NCI-H187 (cell line): ENCODE results near the gene KIAA1958.

ENCODE experiments used
- DNase-seq, 2 experiments: peaks; one replicate each; lab custom pipeline; 2025; lab: John Stamatoyannopoulos, UW

KIAA1958 gene

DNA sequence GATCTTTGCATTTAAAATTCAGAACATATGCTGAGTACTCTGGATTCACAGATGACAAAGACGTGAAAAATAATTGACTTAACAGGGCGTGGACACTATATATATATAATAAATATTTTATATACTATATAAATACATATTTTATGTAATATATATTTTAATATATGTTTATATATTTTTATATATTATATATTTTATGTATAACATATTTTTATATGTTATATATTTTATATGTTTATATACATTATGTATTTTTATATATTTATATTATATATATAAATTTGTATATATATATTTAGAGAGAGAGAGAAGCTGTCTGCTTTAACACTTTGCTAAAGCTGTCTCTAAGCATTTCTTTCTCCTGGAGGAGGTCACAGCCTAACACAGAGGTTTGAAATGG is 118.2 kb downstream of the KIAA1958 start:
- no peak for DNase-seq

DNA sequence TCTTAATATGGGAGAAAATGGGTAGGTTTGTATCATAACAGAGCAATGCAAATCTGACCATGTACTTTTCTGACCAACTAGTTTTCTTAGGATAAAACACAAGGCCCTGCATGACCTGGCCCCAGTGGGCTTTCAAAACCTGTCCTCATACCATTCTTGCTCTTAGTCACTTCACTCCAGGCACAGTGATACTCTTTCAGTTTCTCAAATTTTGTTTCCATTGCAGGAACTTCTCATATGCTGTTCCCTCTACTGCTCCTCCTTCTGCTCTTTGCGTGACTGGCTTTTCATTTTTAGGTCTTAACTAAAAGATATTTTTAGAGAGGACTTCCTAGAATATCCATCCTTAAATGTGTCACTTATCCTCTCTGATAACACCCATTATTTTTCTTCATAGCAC is 118.9 kb downstream of the KIAA1958 start:
- no peak for DNase-seq

DNA sequence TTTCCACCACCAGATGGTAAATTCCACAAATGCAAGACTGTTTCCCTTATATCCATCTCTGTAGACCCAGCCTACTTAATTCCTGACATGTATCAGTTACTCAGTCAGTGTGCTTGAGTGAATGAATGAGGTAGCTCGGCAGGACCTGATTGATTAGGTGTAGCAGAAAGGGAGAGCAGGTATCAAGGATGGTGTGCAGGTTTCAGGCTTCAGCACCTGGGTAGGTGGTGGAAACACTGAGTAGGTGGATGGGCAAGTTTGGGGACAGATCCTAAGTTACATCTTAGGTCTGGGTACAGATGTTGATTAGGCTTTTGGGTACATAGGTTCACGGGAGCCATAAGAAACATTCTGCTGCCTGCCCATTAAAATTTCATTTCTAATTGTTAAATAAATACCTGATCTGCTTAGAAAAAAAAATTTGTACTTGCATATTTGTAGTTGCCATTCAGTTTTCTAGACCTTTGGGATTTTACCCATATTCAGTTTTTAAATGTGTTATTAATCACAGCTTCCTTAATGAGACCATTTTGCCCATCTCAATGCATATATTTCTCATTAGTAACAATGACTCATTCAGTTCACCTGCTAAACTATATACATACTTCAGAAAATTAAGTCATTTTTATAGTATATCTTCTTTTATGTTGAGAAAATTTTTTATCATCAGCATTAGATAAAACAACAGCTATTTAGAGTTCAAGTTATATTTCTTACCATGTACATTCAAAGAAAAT is 119.5 kb downstream of the KIAA1958 start:
- DNase-seq: no peak

DNA sequence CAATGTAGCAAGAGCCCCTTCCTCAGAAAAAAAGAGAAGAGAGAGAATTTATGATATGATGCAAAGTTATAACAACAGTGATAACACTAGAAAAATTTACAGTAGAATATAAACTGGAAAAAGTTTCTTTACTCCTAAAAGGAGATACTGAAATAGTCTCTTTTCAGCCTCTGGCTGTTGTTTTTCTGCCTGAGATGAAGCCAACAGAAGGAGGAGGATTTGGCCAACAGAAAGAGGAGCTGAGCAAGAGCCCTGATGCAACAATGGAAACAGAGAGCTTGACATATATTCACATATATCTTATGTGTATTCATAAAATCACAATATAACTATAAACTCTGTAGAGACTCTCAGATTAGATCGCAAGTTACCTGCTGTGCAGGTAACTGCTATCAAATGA is 122.2 kb downstream of the KIAA1958 start:
- no peak for DNase-seq

DNA sequence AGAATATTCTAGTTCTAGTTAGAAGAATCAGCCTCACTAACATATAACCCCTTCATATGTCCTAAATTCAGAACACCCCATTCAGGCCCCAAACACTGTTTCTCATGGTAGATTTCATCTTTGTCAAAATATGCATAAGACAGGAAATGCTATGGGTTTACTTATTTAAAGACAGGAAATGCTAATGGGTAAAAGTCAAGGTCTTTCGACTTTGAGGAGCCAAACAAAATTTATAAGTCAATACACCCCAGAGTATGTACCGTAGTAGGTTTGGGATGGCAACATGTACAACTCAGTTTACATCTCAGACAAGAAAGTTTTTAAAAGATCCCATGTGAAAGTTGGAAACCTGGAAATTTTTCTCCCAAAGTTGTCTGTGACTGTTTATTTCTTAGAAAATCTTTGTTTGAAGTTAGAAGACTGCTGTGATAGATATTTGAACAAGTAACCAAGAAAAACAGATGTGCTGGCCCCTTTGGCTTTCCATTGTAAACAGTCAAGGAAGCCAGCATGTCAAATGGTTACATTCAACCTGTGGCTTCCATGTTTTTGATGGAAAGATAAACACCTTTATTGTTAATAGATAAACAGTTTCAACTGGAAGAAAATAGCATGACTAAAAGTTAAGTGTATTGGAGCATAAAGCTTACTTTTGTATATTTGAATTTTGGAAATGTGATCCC is 129.1 kb downstream of the KIAA1958 start:
- DNase-seq: no peak

DNA sequence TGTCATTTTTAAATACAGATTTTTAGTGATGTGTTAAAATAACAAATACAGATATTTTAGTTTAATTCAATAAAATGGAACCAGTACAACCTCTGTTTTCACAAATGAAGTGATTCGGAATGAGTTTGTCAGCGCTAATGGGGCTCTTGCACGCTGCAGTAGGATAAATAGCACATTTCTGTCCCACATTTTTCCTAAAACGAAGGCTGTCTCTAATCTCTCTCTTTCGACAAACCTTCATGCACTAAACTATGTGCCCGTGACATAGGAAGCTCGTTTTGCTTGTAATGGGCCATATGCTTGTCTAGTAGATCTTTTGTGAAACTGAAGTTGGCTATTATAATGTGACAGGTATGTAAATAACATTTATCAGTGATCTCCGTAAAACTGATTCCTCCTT is 130.7 kb downstream of the KIAA1958 start:
- DNase-seq: no peak

DNA sequence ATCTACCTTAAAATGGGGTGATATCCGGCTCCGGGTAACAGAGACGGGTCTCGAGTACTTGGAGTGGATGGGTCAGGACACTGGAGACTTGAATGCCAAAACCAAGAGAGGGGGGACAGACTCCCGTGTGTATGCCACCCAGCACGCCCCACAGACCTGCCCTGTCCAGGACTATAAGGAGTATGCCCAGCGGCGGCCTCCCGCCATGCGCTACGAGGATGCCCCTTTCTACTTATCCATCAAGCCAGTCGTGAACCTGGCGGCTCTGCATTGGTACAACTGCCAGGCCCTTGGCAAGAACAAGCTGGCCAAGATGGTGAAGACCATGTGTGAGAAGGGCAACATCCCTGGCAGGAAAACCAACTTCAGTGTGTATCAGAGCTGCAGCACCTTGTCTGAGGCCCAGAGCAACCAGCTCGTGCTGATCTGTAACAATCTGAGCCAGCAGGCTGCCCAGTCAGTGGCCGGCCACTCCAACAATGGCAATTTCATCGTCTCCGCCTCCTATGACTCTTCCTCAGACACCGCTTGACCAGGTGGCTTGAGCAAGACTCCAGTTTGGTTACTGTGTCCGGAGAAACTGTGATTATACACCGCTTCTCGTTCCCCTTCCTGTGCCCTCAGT is 131.9 kb downstream of the KIAA1958 start:
- DNase-seq: no peak

DNA sequence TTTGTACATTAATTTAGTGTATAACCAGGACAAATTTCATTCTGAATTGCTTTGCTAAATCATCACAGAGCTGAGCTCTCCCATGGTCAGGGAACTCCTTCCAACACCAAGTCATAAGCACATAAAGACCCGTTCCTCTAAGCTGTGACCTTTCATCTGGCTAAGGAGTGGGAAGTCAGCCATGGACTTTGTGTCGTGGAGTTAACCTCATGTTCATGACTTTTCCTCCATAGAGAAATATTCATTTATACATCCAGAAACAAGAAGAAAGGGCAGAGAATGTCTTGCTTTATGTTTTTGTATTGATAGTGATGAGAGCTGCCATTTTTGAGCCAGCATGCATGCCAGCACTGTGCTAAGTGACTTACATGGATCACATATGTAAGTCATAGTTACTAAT is 133.8 kb downstream of the KIAA1958 start:
- DNase-seq: no peak

DNA sequence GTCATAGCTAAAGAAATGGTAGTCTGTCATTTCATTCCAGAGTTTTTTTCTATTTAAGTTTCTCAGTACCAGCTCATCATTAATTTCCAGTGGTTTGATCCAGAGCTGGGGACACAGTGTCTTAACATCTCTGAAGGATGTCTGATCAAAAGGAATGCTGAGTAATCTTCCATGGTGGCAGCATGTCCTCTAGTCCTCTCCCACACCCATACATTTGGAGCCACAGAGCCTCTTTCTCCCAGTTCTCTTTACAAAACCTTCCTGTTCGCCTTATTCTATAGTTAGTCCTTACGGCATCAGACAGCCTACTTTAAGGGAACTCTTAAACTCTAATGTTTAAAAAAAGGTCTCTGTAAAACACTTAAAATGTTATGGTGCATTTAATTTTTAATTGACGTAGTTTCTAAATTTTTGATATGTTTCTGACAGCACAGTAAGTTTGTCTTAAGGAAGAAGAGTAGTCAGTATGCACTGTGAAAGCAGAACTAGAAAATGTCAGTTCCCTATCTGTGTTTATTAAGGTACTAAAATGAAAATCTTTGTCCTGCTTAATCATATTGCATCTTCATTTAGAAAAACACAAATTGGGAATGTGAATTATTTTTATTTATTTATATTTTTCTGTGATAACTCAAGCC is 134.5 kb downstream of the KIAA1958 start:
- DNase-seq: no peak

DNA sequence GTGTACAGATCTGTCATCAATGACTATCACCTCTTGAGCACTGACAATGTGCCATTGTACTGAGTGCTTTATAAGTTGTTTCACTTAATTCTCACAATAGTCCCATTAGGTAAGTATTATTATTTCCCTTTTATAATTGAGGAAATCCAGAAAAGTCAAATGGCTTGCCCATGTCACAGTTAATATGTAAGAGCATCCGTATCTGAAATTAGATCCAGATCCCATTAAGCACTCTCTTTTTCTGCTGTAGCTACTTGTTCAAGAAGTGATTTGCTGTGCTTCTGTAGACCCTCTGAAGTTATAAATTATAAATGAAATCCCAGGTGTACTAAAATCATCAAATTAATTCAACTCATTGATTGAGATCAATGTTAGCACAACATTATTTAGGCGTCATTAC is 136.6 kb downstream of the KIAA1958 start:
- DNase-seq: no peak

DNA sequence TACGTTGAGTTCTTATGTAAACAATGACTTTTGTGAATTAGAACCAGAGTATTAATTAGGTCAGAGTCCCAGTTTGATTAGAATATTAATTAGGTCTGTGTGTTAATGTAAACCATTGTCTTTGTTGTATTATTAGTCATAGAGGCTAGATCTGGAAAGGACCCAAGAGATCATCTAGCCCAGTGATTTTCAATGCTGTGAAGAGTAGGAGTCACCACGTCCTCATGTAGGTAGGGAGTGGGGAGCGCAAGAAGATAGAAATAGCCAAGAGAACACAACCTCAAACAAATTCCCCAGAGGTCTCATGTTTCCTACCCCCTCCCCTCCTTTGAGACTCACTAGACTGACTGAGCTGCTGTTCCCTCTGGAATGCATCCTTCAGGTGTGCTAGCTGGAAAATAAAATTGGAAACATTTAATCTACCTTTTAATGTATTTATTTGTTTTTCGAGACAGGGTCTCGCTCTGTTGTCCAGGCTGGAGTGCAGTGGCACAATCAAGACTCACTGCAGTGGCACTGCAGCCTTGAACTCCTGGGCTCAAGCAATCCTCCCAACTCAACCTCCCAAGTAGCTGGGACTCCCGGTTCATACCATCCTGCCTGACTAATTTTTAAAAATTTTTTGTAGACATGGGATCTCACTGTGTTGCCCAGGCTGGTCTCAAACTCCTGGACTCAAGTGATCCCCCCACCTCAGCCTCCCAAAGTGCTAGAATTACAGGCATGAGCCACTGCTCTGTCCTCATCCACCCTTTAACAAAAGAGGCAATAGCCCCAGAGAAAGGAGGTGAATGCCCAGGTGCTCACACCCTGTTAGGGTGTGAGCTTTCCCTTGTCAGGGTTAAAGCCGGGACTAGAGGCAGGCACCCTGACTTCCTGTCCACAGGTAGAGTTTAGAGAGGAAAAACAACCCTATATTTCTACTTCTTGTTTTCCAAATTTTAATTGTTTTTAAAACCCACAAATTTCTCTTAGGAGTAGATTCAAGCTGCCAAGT is 138.4 kb downstream of the KIAA1958 start:
- DNase-seq: no peak

DNA sequence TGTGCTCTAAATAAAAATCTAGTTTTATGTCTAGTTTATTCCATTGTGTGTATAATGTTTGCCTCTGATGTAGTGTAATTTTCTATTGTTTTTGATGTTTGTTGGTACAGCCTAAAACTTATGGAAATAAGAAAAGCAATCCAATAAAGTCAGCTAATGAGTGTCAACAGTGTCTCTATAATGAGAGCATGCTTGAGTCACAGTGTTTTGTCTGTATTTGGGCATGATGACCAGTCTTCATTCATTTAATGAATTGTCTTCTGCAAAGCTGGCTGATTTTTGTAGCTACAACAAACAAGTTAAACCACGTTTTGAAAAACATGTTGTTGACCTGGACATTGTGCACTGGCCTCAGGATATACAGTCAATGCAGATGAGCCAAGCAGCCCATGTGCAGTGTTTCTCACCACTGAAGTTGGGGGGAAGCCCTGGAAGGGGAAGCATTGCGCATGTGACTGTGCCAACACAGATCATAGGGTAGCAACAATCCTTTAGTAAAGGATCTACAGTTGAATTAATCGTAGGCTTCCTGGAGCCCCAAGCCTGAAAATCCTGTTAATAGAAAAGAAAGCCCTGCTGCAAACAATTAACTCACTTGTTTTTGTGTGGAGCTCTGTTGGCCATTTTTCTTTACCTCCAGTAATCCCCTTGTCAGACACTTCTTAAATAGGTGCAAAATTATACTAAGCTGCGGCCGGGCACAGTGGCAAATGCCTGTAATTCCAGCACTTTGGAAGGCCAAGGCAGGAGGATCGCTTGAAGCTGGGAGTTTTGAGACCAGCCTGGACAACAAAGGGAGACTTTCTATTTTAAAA is 143.3 kb downstream of the KIAA1958 start:
- DNase-seq: no peak

DNA sequence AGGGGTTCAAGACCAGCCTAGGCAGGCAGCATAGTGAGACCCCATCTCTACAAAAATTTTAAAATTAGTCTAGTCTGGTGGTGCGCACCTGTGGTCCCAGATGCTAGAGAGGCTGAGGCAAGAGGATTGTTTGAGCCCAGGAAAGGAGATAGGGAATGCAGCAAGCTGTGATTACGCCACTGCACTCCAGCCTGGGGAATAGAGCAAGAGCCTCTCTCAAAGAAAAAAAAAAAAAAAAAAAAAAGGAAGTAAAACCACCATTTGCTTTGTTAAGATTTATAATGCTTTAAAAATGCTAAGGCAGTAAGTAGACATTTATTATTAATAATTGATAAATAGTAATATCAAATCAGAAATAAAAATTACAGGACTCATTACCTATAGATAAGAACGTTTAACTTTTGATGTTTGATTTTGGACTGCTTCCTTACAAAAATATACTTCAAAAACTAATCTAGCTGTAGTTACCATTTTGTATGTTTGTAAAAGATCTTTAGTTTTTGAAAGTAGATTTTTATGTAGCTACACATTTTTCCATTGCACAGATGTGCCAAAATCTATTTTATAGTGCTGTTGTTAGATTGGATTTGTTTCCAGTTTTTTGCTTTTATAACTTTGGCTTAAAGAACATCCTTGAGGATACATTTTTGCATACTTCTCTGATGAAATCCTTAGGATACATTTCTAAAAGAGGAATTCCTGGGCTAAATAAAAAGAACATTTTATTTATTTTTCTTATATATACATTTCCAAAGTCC is 144.9 kb downstream of the KIAA1958 start:
- DNase-seq: no peak

DNA sequence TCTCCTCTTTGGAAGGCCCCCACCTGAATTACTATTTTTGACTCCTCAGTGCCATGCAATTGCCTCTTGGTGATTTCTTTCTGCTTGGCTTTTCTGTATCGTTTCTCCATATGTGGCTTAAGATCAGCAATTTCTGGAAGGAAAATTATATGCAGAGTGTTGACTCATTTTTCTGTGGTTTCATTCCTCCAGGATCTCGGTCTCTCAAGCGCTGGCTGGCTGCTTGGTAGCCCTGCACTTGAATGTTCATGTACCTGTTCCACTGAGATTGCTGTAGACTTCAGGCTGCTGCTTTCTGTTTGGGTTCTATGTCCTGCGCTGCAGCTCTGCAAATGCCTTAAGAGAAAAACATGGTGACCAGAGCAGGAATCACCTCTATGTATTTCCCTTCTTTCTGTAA is 153.7 kb downstream of the KIAA1958 start:
- DNase-seq: no peak

DNA sequence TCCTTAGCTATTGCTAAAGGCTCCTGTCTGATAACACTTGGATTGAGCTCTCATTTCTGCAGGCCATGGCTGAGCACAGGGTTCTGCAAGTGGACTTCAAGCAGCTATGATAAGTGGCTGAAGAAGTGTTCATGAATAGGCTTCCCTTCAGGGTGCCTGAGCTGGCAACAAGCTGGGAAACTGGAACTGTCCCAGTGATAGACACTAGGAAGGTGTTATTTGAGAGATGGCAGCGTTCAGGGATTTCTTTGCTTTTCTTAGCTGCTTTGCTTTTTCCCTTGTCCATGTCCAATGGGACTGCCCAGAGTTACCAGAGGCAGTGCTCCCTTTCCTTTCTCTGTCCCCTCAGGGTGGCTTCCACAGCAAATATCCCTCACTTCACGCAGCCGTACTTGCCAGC is 155.5 kb downstream of the KIAA1958 start:
- DNase-seq: no peak

DNA sequence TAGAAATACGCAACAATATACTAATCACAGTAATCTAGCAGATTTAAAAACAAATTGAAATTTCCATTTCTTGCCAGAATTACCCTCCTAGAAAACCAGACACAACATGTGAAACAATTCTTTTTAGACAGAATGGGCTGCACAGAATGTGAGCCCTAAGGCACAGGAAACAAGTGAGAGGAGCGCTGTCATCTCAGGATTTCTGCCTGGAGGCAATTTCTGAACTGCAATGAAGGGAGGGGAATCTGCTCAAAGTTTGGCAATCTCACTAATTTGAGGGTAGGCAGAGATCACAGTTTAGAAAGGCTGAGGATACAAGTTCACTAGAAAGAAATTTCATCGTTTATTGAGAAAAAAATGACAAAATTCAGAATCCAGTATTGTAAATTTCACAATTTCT is 161.0 kb downstream of the KIAA1958 start:
- no peak for DNase-seq

DNA sequence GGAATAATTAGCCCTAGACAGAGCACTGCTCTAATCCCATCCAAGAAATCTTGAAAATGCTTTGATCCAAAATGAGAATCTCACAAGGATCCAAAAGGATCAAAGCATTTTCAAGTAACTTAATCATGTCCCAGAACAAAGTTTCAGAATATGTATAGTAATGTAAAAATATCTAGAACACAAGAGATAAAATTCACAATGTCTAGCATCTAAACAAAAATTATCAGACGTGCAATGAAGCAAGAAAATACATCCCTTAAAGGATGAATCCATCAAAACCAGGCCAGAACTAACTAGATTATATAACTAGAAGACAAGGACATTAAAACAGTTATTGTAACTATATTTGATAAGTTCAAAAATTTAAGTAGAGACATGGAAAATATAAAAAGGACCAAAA is 162.0 kb downstream of the KIAA1958 start:
- DNase-seq: no peak

DNA sequence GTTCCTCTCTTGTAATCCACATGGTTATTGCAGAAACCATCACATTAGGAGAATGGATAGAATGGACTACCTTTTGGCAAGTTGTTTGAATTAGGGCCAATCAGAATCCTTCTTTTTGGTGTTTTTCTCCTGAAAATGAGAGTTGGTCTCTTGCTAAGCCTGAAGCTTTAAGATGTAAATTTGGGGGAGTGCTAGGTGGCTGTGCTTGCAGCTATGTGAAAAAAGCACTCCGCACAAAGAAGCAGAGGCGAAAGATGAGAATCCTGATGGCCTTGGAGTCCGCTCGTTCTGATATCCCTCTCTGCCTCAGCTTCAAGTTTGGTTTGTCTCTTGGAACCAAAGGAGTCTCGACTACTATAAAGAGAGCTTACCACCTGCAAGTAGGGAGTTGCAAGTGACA is 167.7 kb downstream of the KIAA1958 start:
- DNase-seq: no peak

DNA sequence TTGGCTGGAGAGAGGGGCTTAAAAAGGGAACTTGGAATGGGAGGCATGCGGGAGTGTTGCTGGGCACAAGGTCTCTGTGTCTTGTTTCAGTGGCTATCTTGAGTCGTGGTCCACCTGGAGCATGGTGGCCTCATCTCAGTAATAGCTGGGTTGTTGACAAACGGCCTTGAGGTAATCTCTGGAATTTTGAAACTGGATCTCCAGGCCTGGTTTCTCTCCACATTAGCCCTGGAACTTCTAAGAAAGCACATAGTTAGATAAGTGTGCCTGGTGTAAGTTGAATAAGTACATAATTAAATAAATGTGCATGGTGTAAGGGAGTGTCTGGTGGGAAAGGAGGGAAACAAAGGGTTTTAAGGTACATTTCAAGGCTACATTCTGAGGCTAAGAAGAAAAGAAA is 169.0 kb downstream of the KIAA1958 start:
- no peak for DNase-seq

DNA sequence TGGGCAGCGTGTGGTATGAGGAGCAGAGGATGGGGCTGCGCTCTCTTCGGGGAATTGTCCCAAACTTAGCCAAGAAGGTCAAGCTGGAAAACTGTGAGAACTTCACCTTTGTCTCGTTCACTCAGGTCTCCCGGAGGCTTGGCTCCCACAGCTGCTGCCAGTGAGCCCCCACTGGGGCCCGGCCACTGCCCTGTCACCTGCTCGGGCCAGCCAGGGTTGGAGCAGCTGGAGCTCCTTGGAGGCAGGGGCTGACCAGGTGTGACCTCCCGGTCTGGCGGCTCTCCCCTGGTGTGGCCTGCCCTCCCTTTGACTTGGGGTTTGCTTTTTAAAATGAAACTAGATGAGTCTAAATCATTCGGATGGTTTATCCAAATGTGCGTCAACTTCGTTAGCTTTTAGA is 173.3 kb downstream of the KIAA1958 start:
- DNase-seq: no peak
